Mesodermal cell (in vitro differentiated cells): ENCODE results near the gene HIRA.

Experiments
- H3K27ac ChIP-seq: 2 replicates; pipeline ENCODE4 v1.7.0; 2013; ENCODE audit warnings: mild to moderate bottlenecking, low read depth, low read length, moderate library complexity; ENCODE audit not compliant: severe bottlenecking
- H3K36me3 ChIP-seq: 2 replicates; pipeline ENCODE4 v1.7.1; 2013; ENCODE audit warnings: mild to moderate bottlenecking, low read length, moderate library complexity; ENCODE audit not compliant: control insufficient read depth, insufficient read depth
- H3K4me1 ChIP-seq: one replicate; pipeline ENCODE4 v1.7.1; 2013; ENCODE audit warnings: mild to moderate bottlenecking, low read length; ENCODE audit not compliant: insufficient read depth, control insufficient read depth, poor library complexity, severe bottlenecking
- H3K4me3 ChIP-seq: 2 replicates; pipeline ENCODE4 v1.7.0; 2013; ENCODE audit warnings: low read length, control low read depth, mild to moderate bottlenecking; ENCODE audit not compliant: insufficient read depth, poor library complexity, severe bottlenecking; ENCODE audit errors: extremely low read depth
- H3K9me3 ChIP-seq: 2 replicates; pipeline ENCODE4 v1.7.1; 2013; ENCODE audit warnings: mild to moderate bottlenecking, low read length, moderate library complexity; ENCODE audit not compliant: control insufficient read depth
- WGBS, 2 experiments: methylation state at CpG; one replicate each; pipeline ENCODE4 v1.1.5; 2013; ENCODE audit warnings: missing lambda C conversion rate in 2 of 2; ENCODE audit not compliant: insufficient coverage in 2 of 2; 5-methylcytosine and 5-hydroxymethylcytosine counted together

Gene HIRA

DNA sequence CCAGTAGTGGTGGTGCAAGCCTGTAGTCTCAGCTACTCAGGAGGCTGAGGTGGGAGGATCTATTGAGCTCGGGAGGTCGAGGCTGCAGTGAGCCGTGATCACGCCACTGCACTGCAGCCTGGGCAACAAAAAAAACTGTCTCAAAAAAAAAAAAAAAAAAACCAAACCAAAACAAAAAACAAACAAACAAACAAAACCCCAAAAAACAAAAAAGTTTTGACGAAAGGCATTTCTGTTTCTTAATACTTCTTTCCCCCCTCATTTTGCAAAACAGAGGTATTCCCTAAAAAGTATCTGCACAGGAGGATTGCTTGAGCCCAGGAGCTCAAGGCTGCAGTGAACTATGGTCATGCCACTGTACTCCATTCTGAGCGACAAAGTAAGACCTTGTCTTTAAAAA is 11.2 kb downstream of the HIRA start:
- Histone ChIP-seq H3K9me3 (no peaks in the 10 kb centered on the region), H3K4me3 (no peak overlapping the region), H3K36me3 (peaks cover 15% of the 10 kb centered on the region), H3K27ac (no peak overlapping the region), H3K4me1 (peaks cover 19% of the 10 kb centered on the region)
- WGBS, 2 experiments = 91 to 100% methylated on average over 1 of the region's 6 CpGs

GRCh38 chr22:19419464-19420178 is 11.9 kb downstream of the HIRA start:
- Histone ChIP-seq H3K4me3 (no peak overlapping the region), H3K27ac (no peak overlapping the region), H3K36me3 (peaks cover 11% of the 10 kb centered on the region), H3K9me3 (no peaks in the 10 kb centered on the region), H3K4me1 (peaks cover 19% of the 10 kb centered on the region)
- WGBS, 2 experiments = 88 to 92% methylated on average over 1 of the region's 5 CpGs

DNA sequence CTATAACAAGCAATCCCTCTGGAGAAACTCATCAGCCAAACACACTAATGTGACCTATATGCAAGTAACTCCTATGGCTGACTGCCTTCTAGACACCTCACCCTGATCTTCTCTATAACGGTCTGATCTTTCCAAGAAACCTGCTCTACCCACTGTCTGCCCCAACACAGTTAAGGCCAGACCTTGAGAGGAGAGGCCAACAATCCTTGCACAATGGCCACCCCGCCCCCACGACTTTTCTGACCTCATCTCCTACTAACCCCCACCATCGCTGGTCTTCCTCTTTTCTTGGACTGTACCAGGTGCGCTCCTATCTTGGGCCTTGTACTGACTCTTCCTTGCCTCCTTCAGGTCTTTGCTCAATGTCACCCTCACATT is 12.5 kb downstream of the HIRA start:
- Histone ChIP-seq H3K9me3 (no peaks in the 10 kb centered on the region), H3K4me1 (peaks cover 16% of the 10 kb centered on the region), H3K4me3 (no peak overlapping the region), H3K27ac (no peak overlapping the region), H3K36me3 (peaks cover 10% of the 10 kb centered on the region)
- WGBS, 2 experiments = 92 to 94% methylated on average over 5 of the region's 5 CpGs

DNA sequence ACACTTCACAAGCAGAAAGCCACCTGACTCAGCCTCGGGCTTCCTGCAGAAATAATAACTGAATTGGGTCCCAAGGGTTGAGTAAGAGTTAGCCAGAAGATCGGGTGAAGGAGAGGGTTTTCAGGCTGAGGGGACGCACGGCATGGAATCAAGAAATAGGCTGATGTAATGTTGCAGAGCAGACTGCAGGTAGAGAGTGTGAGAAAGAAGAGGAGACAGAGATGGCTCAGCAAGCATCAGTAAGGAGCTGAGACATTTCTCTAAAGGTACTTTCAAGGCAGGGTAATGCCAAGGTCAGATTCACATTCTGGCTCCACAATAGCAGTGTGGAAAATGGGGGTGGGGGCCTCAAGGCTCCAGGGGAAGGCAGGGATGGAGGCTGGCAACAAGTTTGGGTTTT is 18.6 kb downstream of the HIRA start:
- WGBS, 2 experiments = 84 to 99% methylated on average over 4 of the region's 4 CpGs
- Histone ChIP-seq H3K36me3 (peaks cover 42% of the 10 kb centered on the region), H3K4me3 (no peak overlapping the region), H3K4me1 (no peaks in the 10 kb centered on the region), H3K27ac (no peak overlapping the region), H3K9me3 (no peaks in the 10 kb centered on the region)

- Histone ChIP-seq H3K4me1 (no peaks in the 10 kb centered on the region), H3K36me3 (peaks cover 42% of the 10 kb centered on the region), H3K27ac (no peak overlapping the region), H3K9me3 (no peaks in the 10 kb centered on the region), H3K4me3 (no peak overlapping the region)
- 96 to 98% methylated on average over 4 of the region's 4 CpGs for WGBS, 2 experiments
Measured at GRCh38 chr22:19412478-19412877, 19.1 kb downstream of the HIRA start.

DNA sequence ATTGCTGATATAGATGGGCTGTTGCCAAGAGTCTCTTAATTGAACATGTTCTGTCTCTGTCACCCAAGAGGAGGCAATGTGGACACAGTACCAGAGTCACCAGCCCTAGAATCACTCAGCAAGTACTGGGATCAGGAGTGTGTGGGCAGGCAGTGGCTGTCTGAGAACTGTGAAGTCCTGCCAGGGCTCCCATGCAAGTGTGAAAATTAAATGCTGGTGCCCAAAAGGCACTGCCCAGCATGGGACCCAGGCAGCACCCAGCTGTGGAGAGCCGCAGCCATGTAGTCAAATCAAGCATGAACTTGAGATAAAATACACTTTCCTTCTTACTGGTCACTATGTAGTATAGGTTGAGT is 19.9 kb downstream of the HIRA start:
- WGBS, 2 experiments = 100% methylated on average over 1 of the region's 1 CpG; no CpG with 5 or more reads in 1 of the 2 experiments
- Histone ChIP-seq H3K9me3 (no peaks in the 10 kb centered on the region), H3K36me3 (peaks cover 48% of the 10 kb centered on the region), H3K4me3 (no peak overlapping the region), H3K27ac (no peak overlapping the region), H3K4me1 (no peaks in the 10 kb centered on the region)

GRCh38 chr22:19410941-19411689 is 20.4 kb downstream of the HIRA start:
- Histone ChIP-seq H3K4me1 (no peaks in the 10 kb centered on the region), H3K9me3 (no peaks in the 10 kb centered on the region), H3K36me3 (peaks cover 53% of the 10 kb centered on the region), H3K4me3 (no peak overlapping the region), H3K27ac (no peak overlapping the region)
- WGBS, 2 experiments = 93 to 97% methylated on average over 4 to 6 of the region's 6 CpGs

GRCh38 chr22:19407649-19408606 is 23.6 kb downstream of the HIRA start:
- no peaks in the 10 kb centered on the region for H3K4me1 ChIP-seq
- no peak overlapping the region for H3K27ac ChIP-seq
- 94 to 96% methylated on average over 9 to 13 of the region's 16 CpGs for WGBS, 2 experiments
- H3K4me3 ChIP-seq = no peak overlapping the region
- no peaks in the 10 kb centered on the region for H3K9me3 ChIP-seq
- H3K36me3 ChIP-seq = peaks cover 72% of the 10 kb centered on the region

GRCh38 chr22:19406846-19407245 is 24.7 kb downstream of the HIRA start:
- no peaks in the 10 kb centered on the region for H3K4me1 ChIP-seq
- peaks cover 73% of the 10 kb centered on the region for H3K36me3 ChIP-seq
- H3K27ac ChIP-seq = no peak overlapping the region
- H3K9me3 ChIP-seq = no peaks in the 10 kb centered on the region
- WGBS, 2 experiments = 100% methylated on average over 2 of the region's 4 CpGs; no CpG with 5 or more reads in 1 of the 2 experiments
- no peak overlapping the region for H3K4me3 ChIP-seq

GRCh38 chr22:19406281-19406811 is 25.2 kb downstream of the HIRA start:
- 89 to 96% methylated on average over 3 of the region's 3 CpGs for WGBS, 2 experiments
- peaks cover 74% of the 10 kb centered on the region for H3K36me3 ChIP-seq

More at GRCh38 chr22:19406281-19406811, 25.2 kb downstream of the HIRA start:
- Histone ChIP-seq H3K9me3 (no peaks in the 10 kb centered on the region), H3K27ac (no peak overlapping the region), H3K4me1 (no peaks in the 10 kb centered on the region), H3K4me3 (no peak overlapping the region)
